Astrocyte (in vitro differentiated cells and primary cell): ENCODE measurements around the gene CD40LG. TPM values are rescaled to one million over a fixed set of nuclear protein-coding genes. Genes with fewer than 3 reads are reported as not detected.
A peak's percentile ranks its signal among the peaks of the same experiment; 100 is the strongest.

Source experiments
- DNase-seq: peaks from one replicate; pipeline ENCODE4 v3.0.0-alpha.2; 2010; ENCODE audit warnings: low read depth
- FAIRE-seq: peaks from 2 replicates; lab custom pipeline; 2011; peaks lifted over from hg19 to GRCh38; lab: Jason Lieb, UNC
- H2AFZ ChIP-seq: 2 replicates; pipeline ENCODE4 v1.6.0; 2012; ENCODE audit warnings: low read depth, low read length, inconsistent platforms
- H3K27ac ChIP-seq: 2 replicates; pipeline ENCODE4 v1.5.1; 2011; ENCODE audit warnings: low read depth, low read length, inconsistent platforms
- H3K27me3 ChIP-seq: 2 replicates; pipeline ENCODE4 v1.6.0; 2011; ENCODE audit warnings: low read length, inconsistent platforms; ENCODE audit not compliant: insufficient read depth
- H3K36me3 ChIP-seq: 2 replicates; pipeline ENCODE4 v1.5.1; 2011; ENCODE audit warnings: low read length, inconsistent platforms; ENCODE audit not compliant: insufficient read depth
- H3K4me1 ChIP-seq: 2 replicates; pipeline ENCODE4 v1.5.1; 2011; ENCODE audit warnings: low read length, inconsistent platforms; ENCODE audit not compliant: insufficient read depth
- H3K4me2 ChIP-seq: 2 replicates; pipeline ENCODE4 v1.6.0; 2012; ENCODE audit warnings: low read length, inconsistent platforms
- H3K4me3 ChIP-seq: 2 replicates; pipeline ENCODE4 v1.5.1; 2011; ENCODE audit warnings: low read depth, mild to moderate bottlenecking, low read length, inconsistent platforms; ENCODE audit not compliant: insufficient read depth
- H3K79me2 ChIP-seq: 2 replicates; pipeline ENCODE4 v1.6.0; 2012; ENCODE audit warnings: mild to moderate bottlenecking, low read length, inconsistent platforms; ENCODE audit not compliant: insufficient read depth
- H3K9ac ChIP-seq: 2 replicates; pipeline ENCODE4 v1.6.0; 2012; ENCODE audit warnings: mild to moderate bottlenecking, low read length, inconsistent platforms
- H3K9me3 ChIP-seq: 2 replicates; pipeline ENCODE4 v1.5.1; 2012; ENCODE audit warnings: low read depth, mild to moderate bottlenecking, low read length, inconsistent platforms; ENCODE audit not compliant: insufficient read depth
- H4K20me1 ChIP-seq: 2 replicates; pipeline ENCODE4 v1.6.0; 2012; ENCODE audit warnings: low read length, inconsistent platforms; ENCODE audit not compliant: insufficient read depth
- H3K27ac Mint-ChIP-seq: one replicate; pipeline ENCODE4 v1.8.0; 2021; ENCODE audit warnings: mild to moderate bottlenecking, mixed read lengths; ENCODE audit not compliant: unreplicated experiment
- H3K27me3 Mint-ChIP-seq: one replicate; pipeline ENCODE4 v1.8.0; 2021; ENCODE audit warnings: low read depth, mixed read lengths; ENCODE audit not compliant: unreplicated experiment
- H3K36me3 Mint-ChIP-seq: one replicate; pipeline ENCODE4 v1.8.0; 2021; ENCODE audit warnings: low read depth, mixed read lengths; ENCODE audit not compliant: unreplicated experiment
- H3K4me1 Mint-ChIP-seq: one replicate; pipeline ENCODE4 v1.8.0; 2021; ENCODE audit warnings: low read depth, mixed read lengths; ENCODE audit not compliant: unreplicated experiment
- H3K4me3 Mint-ChIP-seq: one replicate; pipeline ENCODE4 v1.8.0; 2021; ENCODE audit warnings: mild to moderate bottlenecking, moderate library complexity, mixed read lengths; ENCODE audit not compliant: unreplicated experiment
- H3K9me3 Mint-ChIP-seq: one replicate; pipeline ENCODE4 v1.8.0; 2021; ENCODE audit warnings: mild to moderate bottlenecking, mixed read lengths; ENCODE audit not compliant: unreplicated experiment
- EZH2 ChIP-seq: IDR thresholded peaks from 2 replicates; pipeline ENCODE4 v1.6.1; 2012; ENCODE audit warnings: mild to moderate bottlenecking, low read length, inconsistent platforms; ENCODE audit not compliant: insufficient read depth
- total RNA-seq: library from RNA; stranded (reverse); gene quantifications from 2 replicates; pipeline ENCODE4 v1.2.1, GENCODE V29; 2021
- TF ChIP-seq, protein P1 (sequence below): IDR thresholded peaks from 2 replicates; pipeline ENCODE4 v1.5.1; 2011; ENCODE audit warnings: low read depth, mild to moderate bottlenecking, inconsistent platforms, low read length, moderate library complexity; ENCODE audit not compliant: insufficient read depth

CD40LG gene
- total RNA-seq, 1 donor from 2014 or later = not detected

- Histone ChIP-seq H3K4me2 (no peak overlapping the region), H3K9me3 (no peaks in the 10 kb centered on the region), H3K79me2 (no peaks in the 10 kb centered on the region), H3K36me3 (no peaks in the 10 kb centered on the region), H3K27me3 (no peaks in the 10 kb centered on the region), H3K27ac (no peak overlapping the region), H3K4me3 (no peak overlapping the region), H3K4me1 (no peaks in the 10 kb centered on the region), H2AFZ (no peak overlapping the region), H4K20me1 (no peaks in the 10 kb centered on the region), H3K9ac (no peak overlapping the region)
- H3K9me3 Mint-ChIP-seq = peaks cover 3% of the 10 kb centered on the region
- H3K27ac Mint-ChIP-seq = no peak overlapping the region
- TF ChIP-seq, protein P1, sequence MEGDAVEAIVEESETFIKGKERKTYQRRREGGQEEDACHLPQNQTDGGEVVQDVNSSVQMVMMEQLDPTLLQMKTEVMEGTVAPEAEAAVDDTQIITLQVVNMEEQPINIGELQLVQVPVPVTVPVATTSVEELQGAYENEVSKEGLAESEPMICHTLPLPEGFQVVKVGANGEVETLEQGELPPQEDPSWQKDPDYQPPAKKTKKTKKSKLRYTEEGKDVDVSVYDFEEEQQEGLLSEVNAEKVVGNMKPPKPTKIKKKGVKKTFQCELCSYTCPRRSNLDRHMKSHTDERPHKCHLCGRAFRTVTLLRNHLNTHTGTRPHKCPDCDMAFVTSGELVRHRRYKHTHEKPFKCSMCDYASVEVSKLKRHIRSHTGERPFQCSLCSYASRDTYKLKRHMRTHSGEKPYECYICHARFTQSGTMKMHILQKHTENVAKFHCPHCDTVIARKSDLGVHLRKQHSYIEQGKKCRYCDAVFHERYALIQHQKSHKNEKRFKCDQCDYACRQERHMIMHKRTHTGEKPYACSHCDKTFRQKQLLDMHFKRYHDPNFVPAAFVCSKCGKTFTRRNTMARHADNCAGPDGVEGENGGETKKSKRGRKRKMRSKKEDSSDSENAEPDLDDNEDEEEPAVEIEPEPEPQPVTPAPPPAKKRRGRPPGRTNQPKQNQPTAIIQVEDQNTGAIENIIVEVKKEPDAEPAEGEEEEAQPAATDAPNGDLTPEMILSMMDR = no peak
- no peak for TF ChIP-seq EZH2
- no peaks in the 10 kb centered on the region for H3K4me1 Mint-ChIP-seq
- no peaks in the 10 kb centered on the region for H3K36me3 Mint-ChIP-seq
- FAIRE-seq (no peak), DNase-seq (no peak)
- no peaks in the 10 kb centered on the region for H3K27me3 Mint-ChIP-seq
- no peak overlapping the region for H3K4me3 Mint-ChIP-seq
Observed at GRCh38 chrX:136646602-136647239, 1.2 kb upstream of the CD40LG start.

DNA sequence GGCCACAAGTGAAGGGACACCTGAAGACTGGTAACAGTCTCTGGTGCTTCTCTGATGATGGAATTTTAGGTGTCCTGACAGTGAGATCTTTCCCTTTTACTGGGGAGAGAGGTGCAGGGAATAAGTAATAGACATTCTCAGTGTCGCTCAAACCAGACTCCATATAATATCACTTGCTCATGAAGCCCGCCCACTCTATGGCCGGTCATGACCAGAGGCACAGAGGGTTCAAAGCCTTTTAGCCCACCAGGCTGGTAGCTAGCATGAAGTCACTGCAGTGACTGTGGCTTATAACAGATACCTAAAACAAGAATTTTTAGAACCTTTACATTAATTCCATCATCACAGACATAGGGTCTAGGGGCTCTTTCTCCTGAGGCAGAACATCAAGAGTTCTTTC lies 2.9 kb downstream of the CD40LG start:
- Mint-ChIP-seq H3K4me1 (no peaks in the 10 kb centered on the region), H3K36me3 (no peaks in the 10 kb centered on the region), H3K27ac (no peak overlapping the region), H3K27me3 (no peaks in the 10 kb centered on the region), H3K4me3 (no peak overlapping the region), H3K9me3 (peaks cover 3% of the 10 kb centered on the region)
- peak; percentile 17 for FAIRE-seq
- H3K9ac ChIP-seq = no peak overlapping the region
- DNase-seq = no peak
- no peaks in the 10 kb centered on the region for H3K79me2 ChIP-seq
- no peaks in the 10 kb centered on the region for H3K4me1 ChIP-seq
- H4K20me1 ChIP-seq = no peaks in the 10 kb centered on the region
- H3K36me3 ChIP-seq = no peaks in the 10 kb centered on the region
- no peak overlapping the region for H2AFZ ChIP-seq
- no peak overlapping the region for H3K4me3 ChIP-seq
- H3K9me3 ChIP-seq = no peaks in the 10 kb centered on the region
- TF ChIP-seq, protein P1 = no peak
- no peak for TF ChIP-seq EZH2
- no peak overlapping the region for H3K27ac ChIP-seq
- no peaks in the 10 kb centered on the region for H3K27me3 ChIP-seq
- no peak overlapping the region for H3K4me2 ChIP-seq
